ENCODE results near the gene LIMS2.
A peak's percentile ranks its signal among the peaks of the same experiment; 100 is the strongest.

LIMS2 gene

DNA sequence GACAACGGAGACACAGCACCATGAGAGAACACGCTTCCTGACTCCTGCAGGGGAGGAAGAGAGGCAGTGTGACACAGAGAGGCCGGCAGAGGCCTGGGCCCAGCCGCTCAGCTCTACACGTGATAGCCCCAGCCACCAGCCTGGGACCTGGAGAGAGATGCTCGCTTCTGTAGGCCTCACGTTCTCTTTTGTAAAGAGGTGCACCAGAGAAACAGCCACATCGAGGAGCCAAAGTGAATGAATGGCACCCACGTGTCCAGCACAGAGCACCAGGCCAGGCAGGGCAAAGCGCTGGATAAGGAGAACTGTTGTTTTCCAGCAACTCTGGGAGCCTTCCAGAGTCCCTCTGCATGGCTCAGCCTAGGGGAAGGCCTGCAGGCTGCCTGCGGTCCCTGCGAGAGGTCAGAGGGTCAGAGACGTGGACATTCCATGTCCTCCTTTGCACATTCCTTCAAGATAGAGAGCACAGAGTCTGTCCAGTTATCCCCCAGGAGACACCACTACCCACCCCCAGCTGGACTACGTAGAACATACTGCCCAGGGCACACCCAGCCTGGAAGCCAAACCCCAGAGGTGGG is 14.2 kb downstream of the LIMS2 start:
- Histone ChIP-seq H2BK5ac (ENCODE audit: low read depth, low read length, poor library complexity) (peak overlapping the region; percentile 8), H2AFZ (ENCODE audit: insufficient read depth, low read length, poor library complexity) (no peak overlapping the region), H3K18ac (ENCODE audit: low read length) (peak overlapping the region; percentile 12), H3K14ac (ENCODE audit: low read length) (peak overlapping the region; percentile 7), H3K4me1 (ENCODE audit: control insufficient read depth in 1 of 2, insufficient read depth in 2 of 2, low read length in 2 of 2) (peaks cover 32 to 45% of the 10 kb centered on the region in 2 experiments), H3K23ac (ENCODE audit: low read length) (no peak overlapping the region), H3K79me2 (ENCODE audit: control insufficient read depth, insufficient read depth, low read length, poor library complexity) (peaks cover 4% of the 10 kb centered on the region), H3K9ac (ENCODE audit: low read length) (no peak overlapping the region), H3K36me3 (ENCODE audit: control insufficient read depth in 1 of 2, insufficient read depth in 2 of 2, low read length in 2 of 2) (no peaks in the 10 kb centered on the region), H2BK12ac (ENCODE audit: low read length) (peak overlapping the region; percentile 6), H2AK5ac (ENCODE audit: low read length) (peak overlapping the region; percentile 8), H4K91ac (ENCODE audit: low read depth, low read length) (peak overlapping the region; percentile 33), H3K9me3 (ENCODE audit: insufficient read depth, low read depth, low read length) (peaks cover 8% of the 10 kb centered on the region), H2BK120ac (ENCODE audit: insufficient read depth, low read length, poor library complexity) (peak overlapping the region; percentile 67), H4K12ac (ENCODE audit: low read depth, low read length) (no peak overlapping the region), H3K4me2 (ENCODE audit: low read length) (no peak overlapping the region), H3K27ac (ENCODE audit: low read depth, low read length) (peak overlapping the region; percentile 77), H3K27me3 (ENCODE audit: insufficient read depth, low read length) (peaks cover 5% of the 10 kb centered on the region), H3K4me3 (ENCODE audit: low read depth, low read length) (no peak overlapping the region), H4K8ac (ENCODE audit: low read depth, low read length) (no peak overlapping the region), H3K79me1 (ENCODE audit: low read length) (peaks cover 20% of the 10 kb centered on the region), H3K4ac (ENCODE audit: low read depth, low read length) (no peak overlapping the region)
- peak in 1 of 2 donors; percentile 40 for DNase-seq
- WGBS (ENCODE audit: extremely low coverage, insufficient coverage, insufficient read length), result no CpG with 5 or more reads among the region's 14 CpGs

DNA sequence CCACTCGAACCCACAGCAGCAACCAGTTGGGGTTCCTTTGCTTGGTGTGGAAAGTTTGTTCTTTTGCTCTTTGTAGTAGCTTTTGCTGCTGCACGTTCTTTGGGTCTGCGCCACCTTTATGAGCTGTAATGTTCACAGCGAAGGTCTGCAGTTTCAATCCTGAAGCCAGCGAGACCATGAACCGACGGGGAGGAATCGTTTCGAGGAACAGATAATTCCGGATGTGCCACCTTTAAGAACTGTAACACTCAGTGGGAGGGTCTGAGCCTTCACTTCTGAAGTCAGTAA is 15.1 kb downstream of the LIMS2 start:
- Histone ChIP-seq H4K12ac (ENCODE audit: low read depth, low read length) (no peak overlapping the region), H2BK12ac (ENCODE audit: low read length) (peak overlapping the region; percentile 63)
- WGBS (ENCODE audit: extremely low coverage, insufficient coverage, insufficient read length), result no CpG with 5 or more reads among the region's 10 CpGs

DNA sequence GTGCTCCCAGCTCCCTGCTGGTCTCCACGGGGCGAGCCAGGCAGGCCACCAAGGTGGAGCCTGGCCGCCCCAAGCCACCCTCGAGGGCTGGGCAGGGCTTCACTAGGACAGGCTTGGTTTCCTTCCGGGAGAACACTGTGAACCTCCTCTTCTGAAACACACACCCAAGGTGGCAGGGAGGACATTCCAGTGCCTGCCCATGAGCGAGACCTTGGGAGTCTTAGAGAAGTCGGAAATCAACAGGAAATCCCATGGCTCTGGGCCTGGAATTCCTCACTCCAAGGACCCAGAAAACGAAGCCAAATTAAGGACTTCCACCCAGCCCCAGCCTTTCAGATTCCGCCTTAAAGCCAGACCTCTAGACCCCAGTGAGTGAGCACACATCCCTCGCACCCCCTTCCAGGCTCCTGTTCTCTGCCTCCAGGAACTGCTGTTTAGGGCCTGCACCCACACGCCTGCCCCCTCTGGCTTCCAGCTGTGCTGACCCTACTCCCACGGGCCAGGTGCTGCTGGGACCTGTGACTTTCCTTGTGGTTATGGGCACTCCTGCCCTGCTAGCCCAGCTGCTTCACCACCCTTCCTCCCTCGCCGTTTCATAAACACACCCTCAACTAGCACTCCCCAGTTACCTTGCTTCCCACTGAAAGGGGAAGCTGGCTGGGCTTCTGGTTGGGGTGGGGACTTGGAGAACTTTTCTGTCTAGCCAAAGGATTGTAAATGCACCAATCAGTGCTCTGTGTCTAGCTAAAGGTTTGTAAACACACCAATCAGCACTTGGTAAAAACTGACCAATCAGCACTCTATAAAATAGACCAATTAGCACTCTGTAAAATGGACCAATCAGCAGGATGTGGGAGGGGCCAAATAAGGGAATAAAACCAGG is 15.7 kb downstream of the LIMS2 start:
- no peak for DNase-seq
- no peak overlapping the region for H2BK12ac ChIP-seq (ENCODE audit: low read length)
- no peak overlapping the region for H3K4me3 ChIP-seq (ENCODE audit: low read depth, low read length)
- H3K9ac ChIP-seq (ENCODE audit: low read length), result no peak overlapping the region
- H3K79me2 ChIP-seq (ENCODE audit: control insufficient read depth, insufficient read depth, low read length, poor library complexity), result peaks cover 4% of the 10 kb centered on the region
- H3K27ac ChIP-seq (ENCODE audit: low read depth, low read length), result no peak overlapping the region
- H3K9me3 ChIP-seq (ENCODE audit: insufficient read depth, low read depth, low read length), result peaks cover 6% of the 10 kb centered on the region
- H3K14ac ChIP-seq (ENCODE audit: low read length), result no peak overlapping the region
- no peak overlapping the region for H4K12ac ChIP-seq (ENCODE audit: low read depth, low read length)
- no peak overlapping the region for H3K23ac ChIP-seq (ENCODE audit: low read length)
- H3K18ac ChIP-seq (ENCODE audit: low read length), result no peak overlapping the region
- H3K4me1 ChIP-seq (ENCODE audit: control insufficient read depth in 1 of 2, insufficient read depth in 2 of 2, low read length in 2 of 2), result peaks cover 32 to 44% of the 10 kb centered on the region in 2 experiments
- no peak overlapping the region for H2AFZ ChIP-seq (ENCODE audit: insufficient read depth, low read length, poor library complexity)
- WGBS (ENCODE audit: extremely low coverage, insufficient coverage, insufficient read length), result no CpG with 5 or more reads among the region's 14 CpGs
- H3K4ac ChIP-seq (ENCODE audit: low read depth, low read length), result no peak overlapping the region
- H3K79me1 ChIP-seq (ENCODE audit: low read length), result peaks cover 20% of the 10 kb centered on the region
- H4K8ac ChIP-seq (ENCODE audit: low read depth, low read length), result no peak overlapping the region
- H3K27me3 ChIP-seq (ENCODE audit: insufficient read depth, low read length), result peaks cover 4% of the 10 kb centered on the region
- H3K4me2 ChIP-seq (ENCODE audit: low read length), result no peak overlapping the region
- H2BK120ac ChIP-seq (ENCODE audit: insufficient read depth, low read length, poor library complexity), result no peak overlapping the region
- H2BK5ac ChIP-seq (ENCODE audit: low read depth, low read length, poor library complexity), result no peak overlapping the region
- H4K91ac ChIP-seq (ENCODE audit: low read depth, low read length), result no peak overlapping the region
- H3K36me3 ChIP-seq (ENCODE audit: control insufficient read depth in 1 of 2, insufficient read depth in 2 of 2, low read length in 2 of 2), result no peaks in the 10 kb centered on the region
- no peak overlapping the region for H2AK5ac ChIP-seq (ENCODE audit: low read length)

More for the DNA sequence above, 15.1 kb downstream of the LIMS2 start:
- no peak overlapping the region for H3K27ac ChIP-seq (ENCODE audit: low read depth, low read length)
- peaks cover 4% of the 10 kb centered on the region for H3K79me2 ChIP-seq (ENCODE audit: control insufficient read depth, insufficient read depth, low read length, poor library complexity)
- H3K4ac ChIP-seq (ENCODE audit: low read depth, low read length), result no peak overlapping the region
- peaks cover 5% of the 10 kb centered on the region for H3K27me3 ChIP-seq (ENCODE audit: insufficient read depth, low read length)
- H3K4me3 ChIP-seq (ENCODE audit: low read depth, low read length), result no peak overlapping the region
- no peak overlapping the region for H3K14ac ChIP-seq (ENCODE audit: low read length)
- H4K8ac ChIP-seq (ENCODE audit: low read depth, low read length), result no peak overlapping the region
- H3K36me3 ChIP-seq (ENCODE audit: control insufficient read depth in 1 of 2, insufficient read depth in 2 of 2, low read length in 2 of 2), result no peaks in the 10 kb centered on the region
- H3K9ac ChIP-seq (ENCODE audit: low read length), result no peak overlapping the region
- DNase-seq, result no peak
- H2AK5ac ChIP-seq (ENCODE audit: low read length), result no peak overlapping the region
- no peak overlapping the region for H2BK120ac ChIP-seq (ENCODE audit: insufficient read depth, low read length, poor library complexity)
- no peak overlapping the region for H2BK5ac ChIP-seq (ENCODE audit: low read depth, low read length, poor library complexity)
- H3K79me1 ChIP-seq (ENCODE audit: low read length), result peaks cover 20% of the 10 kb centered on the region
- H3K9me3 ChIP-seq (ENCODE audit: insufficient read depth, low read depth, low read length), result peaks cover 8% of the 10 kb centered on the region
- H3K18ac ChIP-seq (ENCODE audit: low read length), result no peak overlapping the region
- no peak overlapping the region for H4K91ac ChIP-seq (ENCODE audit: low read depth, low read length)
- H3K4me2 ChIP-seq (ENCODE audit: low read length), result no peak overlapping the region
- H2AFZ ChIP-seq (ENCODE audit: insufficient read depth, low read length, poor library complexity), result no peak overlapping the region
- no peak overlapping the region for H3K23ac ChIP-seq (ENCODE audit: low read length)
- peaks cover 32 to 45% of the 10 kb centered on the region in 2 experiments for H3K4me1 ChIP-seq (ENCODE audit: control insufficient read depth in 1 of 2, insufficient read depth in 2 of 2, low read length in 2 of 2)

DNA sequence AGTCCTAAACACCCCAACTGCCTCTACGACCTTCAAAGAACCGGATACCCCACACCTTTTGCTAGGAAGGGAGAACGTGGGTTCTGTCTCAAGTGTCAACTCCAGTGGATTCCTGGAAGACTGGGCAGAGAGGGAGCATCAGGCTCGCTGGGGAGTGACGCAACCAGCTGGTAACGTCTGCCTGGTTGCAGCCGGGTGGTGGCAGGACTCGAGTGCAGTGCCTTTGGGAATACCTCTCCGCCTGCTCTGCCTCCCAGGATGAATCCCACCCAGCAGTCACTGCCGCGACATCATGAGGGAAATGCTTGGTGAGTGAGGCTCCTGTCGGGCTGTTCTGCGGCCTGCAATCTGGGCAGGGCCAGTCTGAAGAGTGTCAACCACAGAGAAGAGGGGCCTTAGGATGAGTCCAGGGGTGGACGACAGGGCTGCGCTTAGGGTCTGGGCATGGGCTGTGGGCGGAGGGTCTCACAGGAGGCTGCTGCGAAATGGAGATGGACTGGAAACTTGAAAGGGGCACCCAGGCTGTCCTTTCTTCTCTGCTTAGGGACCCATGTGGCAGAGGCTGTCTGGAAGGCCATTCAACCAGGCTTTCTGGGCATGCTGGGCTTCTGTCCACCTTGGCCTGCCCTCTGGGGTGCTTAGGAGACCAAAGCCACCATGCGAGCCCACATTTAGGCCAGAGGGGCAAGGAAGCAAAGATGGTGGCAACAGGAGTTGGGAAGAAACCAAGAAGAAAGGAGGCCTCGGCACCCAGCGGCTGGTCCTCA is 16.5 kb downstream of the LIMS2 start:
- no peak overlapping the region for H3K18ac ChIP-seq (ENCODE audit: low read length)
- H3K4me1 ChIP-seq (ENCODE audit: control insufficient read depth in 1 of 2, insufficient read depth in 2 of 2, low read length in 2 of 2), result peaks cover 31 to 36% of the 10 kb centered on the region in 2 experiments
- no peak overlapping the region for H2AK5ac ChIP-seq (ENCODE audit: low read length)
- peaks cover 4% of the 10 kb centered on the region for H3K79me2 ChIP-seq (ENCODE audit: control insufficient read depth, insufficient read depth, low read length, poor library complexity)
- H3K9ac ChIP-seq (ENCODE audit: low read length), result no peak overlapping the region
- peak overlapping the region; percentile 0 for H4K91ac ChIP-seq (ENCODE audit: low read depth, low read length)
- no peak for DNase-seq
- no peak overlapping the region for H3K23ac ChIP-seq (ENCODE audit: low read length)
- no peak overlapping the region for H4K8ac ChIP-seq (ENCODE audit: low read depth, low read length)
- no peak overlapping the region for H3K4ac ChIP-seq (ENCODE audit: low read depth, low read length)
- WGBS (ENCODE audit: extremely low coverage, insufficient coverage, insufficient read length), result no CpG with 5 or more reads among the region's 20 CpGs
- peaks cover 18% of the 10 kb centered on the region for H3K79me1 ChIP-seq (ENCODE audit: low read length)
- H4K12ac ChIP-seq (ENCODE audit: low read depth, low read length), result no peak overlapping the region
- H3K14ac ChIP-seq (ENCODE audit: low read length), result no peak overlapping the region
- H3K36me3 ChIP-seq (ENCODE audit: control insufficient read depth in 1 of 2, insufficient read depth in 2 of 2, low read length in 2 of 2), result peaks cover 0 to 2% of the 10 kb centered on the region in 2 experiments
- no peak overlapping the region for H3K4me2 ChIP-seq (ENCODE audit: low read length)
- no peak overlapping the region for H2AFZ ChIP-seq (ENCODE audit: insufficient read depth, low read length, poor library complexity)
- H2BK12ac ChIP-seq (ENCODE audit: low read length), result no peak overlapping the region
- no peaks in the 10 kb centered on the region for H3K27me3 ChIP-seq (ENCODE audit: insufficient read depth, low read length)
- H3K27ac ChIP-seq (ENCODE audit: low read depth, low read length), result no peak overlapping the region
- H3K9me3 ChIP-seq (ENCODE audit: insufficient read depth, low read depth, low read length), result peaks cover 5% of the 10 kb centered on the region
- H2BK120ac ChIP-seq (ENCODE audit: insufficient read depth, low read length, poor library complexity), result no peak overlapping the region
- H3K4me3 ChIP-seq (ENCODE audit: low read depth, low read length), result no peak overlapping the region
- no peak overlapping the region for H2BK5ac ChIP-seq (ENCODE audit: low read depth, low read length, poor library complexity)

All from trophoblast cell (in vitro differentiated cells and primary cell).